HG03025 (cell line): Measurements from ENCODE around the gene BBS12.

Experiments
- ATAC-seq: cut with Tn5 transposase; IDR thresholded peaks from one replicate; pipeline ENCODE4 v1.9.1; 2021; ENCODE audit warnings: mild to moderate bottlenecking, moderate library complexity; ENCODE audit not compliant: unreplicated experiment, low FRiP score

BBS12 gene

DNA sequence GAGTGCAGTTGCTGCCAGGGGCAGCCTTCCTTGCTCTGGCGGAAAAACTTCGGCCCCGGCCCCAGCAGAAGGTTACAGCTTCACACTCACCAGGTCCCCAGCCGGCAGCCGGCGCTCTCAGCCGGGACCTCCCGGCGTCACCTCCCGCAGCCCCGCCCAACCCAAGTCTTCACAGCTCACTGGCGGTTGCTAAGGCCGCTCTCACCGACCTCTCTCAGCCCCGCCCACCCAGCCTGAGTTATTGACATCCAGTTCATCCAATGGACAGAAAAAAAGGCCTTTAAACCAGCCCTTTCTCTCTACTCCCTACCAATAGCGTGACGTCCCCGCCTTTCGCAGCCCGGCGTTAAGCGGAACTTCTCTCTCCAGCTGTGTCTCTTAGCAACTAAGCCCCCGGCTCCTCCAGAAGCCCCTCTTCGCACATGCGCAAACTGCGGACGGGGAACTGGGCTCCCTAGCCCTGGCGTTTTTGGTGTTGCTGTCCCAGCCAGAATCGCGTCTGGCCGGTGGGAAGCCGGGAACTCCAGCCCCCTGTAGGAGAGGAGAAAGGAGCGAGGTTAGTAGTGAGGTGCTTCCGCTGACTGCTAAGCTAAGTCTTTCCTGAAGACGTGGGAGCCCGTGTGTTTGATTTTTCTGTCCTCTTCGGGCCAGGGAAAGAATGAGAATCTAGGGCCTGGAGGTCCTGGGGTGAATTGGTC, at the start of gene BBS12:
BBS12 (plus strand) TSS at position 376 of the 698 bp plus-strand sequence. CDS start 9,189 bp downstream, outside the sequence.
- ATAC-seq: peak; percentile 100

DNA sequence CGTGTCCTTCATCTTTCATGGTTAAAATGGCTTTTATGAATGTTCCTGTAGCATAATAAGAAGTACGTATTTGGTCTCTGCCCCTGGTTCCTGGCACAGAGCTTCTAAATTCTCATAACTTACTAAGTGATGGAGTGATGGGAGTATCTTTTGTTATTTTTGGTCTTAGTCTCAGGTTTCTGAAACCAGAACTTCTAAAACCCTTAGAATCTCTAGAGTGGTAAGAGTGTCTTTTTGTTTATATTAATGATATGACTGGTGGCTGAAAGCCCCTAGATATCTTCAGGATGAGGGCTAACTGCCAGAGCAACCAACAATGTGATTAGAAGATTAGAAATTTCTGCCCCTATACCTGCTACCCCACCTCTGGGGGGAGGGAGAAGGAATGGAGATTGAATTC, 45.8 kb upstream of the BBS12 start:
- ATAC-seq: no peak

DNA sequence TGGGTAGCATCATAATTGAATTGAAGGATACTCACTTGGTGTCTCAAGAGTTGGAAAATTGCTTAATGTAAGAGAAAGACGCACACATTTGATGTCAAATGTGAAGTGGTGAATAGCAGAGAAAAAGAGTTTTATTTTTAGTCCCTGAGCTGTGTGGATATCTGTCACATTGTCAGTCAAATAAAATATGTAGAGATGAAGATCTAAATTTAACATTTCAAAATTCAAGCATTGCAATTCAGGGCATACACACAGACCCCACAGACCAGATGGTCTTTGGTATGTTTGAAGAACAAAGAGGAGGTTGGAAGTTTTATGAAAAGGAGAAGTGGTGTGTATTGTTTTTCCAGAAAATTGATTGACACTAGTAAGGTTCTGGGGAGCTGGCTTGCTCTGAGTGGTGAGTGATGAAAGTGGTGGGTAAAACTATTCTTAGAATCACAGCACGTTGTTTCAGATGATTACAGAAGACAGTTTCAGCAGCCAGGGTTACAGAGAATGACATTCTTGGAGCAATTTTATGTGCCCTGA, 44.9 kb upstream of the BBS12 start:
- ATAC-seq: peak; percentile 56

DNA sequence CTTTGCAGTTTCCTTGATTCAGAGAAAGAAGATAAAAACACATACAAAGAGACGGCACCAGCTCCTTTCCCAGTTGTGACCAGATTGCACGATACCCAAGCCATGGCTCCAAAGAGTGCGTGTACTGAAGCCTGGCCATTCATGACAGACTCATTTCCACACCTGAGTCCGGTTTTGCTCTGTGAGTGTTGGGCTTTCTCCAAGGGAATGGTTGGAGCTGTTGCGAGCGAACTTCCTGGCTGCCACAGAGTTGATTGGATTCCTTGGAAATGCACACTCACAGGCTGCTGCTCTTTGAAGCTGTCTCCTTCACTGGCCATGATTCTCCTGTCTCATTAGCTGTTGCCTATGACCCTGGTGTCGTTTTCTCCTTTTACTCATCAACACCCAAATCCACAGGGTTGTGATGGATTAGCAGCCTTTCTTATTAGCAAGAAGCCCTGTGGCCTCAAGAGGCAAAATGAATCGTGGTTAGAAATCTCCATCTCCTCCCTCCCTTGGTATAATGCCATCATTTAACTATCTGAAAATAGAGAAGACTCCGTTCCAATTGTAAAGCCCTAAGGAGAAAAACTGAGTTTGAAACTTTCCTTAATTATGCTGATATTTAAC, 43.9 kb upstream of the BBS12 start:
- no peak for ATAC-seq

DNA sequence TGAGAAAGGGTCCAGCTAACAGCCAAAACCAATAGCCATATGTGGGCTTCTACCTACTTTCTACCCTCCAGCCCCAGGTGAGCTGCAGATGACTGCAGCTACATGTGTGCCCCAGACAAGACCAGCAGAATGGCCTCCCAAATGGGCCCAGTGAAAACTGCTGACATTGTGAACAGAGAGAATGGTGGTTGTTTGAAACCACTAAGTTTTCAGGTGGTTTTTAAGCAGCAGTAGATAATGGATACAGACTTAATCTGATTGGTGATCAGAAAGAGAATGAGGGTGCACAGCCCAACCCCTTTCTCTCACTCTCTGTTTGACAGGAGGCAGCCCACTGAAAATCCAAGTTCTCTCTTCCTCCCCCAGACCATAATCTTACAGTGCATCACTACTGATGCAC, 42.5 kb upstream of the BBS12 start:
- peak; percentile 80 for ATAC-seq

DNA sequence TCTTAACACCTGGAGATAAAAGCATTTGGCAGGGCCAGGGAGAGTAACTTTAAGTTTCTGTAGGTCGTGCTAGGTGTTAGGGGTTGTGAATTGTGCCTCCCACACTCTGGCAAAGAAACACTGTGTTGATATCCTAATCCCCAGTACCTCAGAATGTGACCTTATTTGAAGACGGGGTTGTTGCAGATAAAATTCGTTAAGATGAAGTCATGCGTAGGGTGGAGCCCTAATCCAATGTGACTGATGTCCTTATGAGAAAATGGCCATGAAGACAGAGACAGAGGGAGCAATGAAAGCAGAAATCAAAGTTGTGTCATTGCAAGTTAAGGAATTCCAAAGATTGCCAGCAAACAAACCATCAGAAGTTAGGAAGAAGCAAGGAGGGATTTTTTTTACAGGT, 40.5 kb upstream of the BBS12 start:
- no peak for ATAC-seq

DNA sequence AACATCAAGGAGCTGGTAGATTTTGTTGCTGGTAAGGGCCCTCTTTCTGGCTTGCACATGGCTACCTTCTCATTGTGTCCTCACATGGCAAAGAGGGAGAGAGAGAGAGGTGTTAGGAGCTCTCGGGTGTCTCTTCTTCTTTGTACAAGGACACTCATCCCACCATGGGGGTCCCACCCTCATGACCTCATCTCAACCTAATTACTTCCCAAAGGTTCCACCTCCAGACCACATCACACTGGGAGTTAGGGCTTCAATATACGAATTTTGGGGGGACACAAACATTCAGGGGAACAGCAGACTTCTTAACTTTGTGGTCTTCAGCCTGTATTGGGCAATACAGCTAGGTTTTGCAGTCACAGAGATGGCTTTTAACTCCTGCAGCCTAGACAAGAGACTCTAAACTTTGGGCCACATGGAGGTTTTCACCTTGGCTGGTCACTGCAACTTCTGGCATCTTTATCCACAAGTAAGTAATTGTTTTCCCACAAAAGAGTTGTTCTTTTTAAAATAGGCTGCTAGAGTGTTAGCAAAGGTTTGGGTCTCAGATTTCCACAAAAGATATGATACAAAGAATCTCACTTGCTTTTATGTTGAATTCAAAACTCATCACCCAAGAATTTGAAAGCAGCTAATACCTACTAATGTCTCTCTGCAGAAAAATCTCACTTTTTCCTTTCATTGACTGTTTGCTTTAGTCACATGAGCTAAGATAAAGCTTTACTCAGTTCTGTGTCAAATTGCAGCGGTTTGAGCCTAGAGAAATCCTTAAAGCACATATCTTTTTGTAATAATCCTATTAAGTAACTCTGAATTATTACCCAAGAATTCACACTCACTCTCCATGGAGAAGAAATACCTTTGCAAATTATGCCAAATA, 39.6 kb upstream of the BBS12 start:
- ATAC-seq: no peak

DNA sequence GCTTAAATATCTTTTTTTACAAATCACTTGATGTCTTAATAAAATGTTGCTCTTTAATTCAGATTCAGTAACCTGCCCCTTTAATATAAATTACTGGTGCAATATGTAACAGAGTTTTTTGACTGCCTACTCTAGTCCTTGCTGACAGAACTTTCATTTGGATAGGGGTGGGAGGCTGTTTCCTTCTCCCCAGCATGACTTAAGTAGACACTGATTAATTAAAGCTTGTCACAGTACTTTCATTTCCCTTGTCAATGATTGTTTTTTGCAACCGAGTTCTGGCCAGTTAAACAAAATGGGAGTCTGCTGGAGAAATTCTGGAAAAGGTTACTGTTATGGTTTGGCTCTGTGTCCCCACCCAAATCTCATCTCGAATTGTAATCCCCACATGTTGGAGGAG, 37.3 kb upstream of the BBS12 start:
- ATAC-seq: no peak

DNA sequence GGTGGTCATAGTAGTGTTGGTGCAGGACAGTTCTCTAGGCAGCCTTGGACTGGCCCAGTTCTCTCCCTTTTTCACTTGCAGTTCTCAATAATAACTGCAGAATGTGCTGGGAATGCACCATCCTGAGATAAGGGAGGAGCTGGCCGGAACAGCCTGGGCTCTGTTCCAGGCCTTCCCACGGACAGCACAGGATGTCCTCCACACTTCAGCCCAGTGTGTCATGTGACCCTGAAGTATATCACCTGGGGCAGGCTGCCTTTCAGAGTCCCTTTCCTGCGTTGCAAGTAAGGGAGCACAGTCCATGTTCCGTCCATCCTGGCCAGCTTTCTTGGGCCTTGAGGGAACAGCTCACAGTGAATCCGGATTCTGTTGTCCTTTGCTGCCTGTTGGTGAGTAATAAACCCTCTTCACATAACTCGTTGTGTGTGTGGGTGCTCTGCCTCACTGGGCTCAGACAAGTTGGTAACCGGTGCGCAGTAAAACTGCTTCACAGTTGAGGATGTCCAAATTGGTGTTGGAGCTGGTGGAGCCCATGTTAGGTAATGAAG, 32.3 kb upstream of the BBS12 start:
- ATAC-seq: no peak

DNA sequence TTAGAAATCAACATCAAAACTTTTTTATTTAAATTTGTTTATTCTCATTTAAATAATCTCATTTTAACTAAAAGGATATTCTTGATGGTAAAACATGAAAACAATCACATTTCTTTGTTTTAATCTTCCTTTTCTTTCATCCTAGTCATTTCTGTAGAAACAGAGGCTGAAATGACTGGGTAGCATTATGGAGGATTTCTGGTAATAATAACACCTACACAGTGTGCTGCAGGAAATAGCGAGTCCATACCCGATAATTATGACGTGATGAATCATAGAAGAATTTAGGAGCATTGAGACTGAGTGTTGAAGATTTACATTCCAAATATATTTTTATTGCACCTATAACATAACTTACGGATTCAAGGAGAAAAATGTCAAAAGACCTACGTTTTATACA, 31.4 kb upstream of the BBS12 start:
- no peak for ATAC-seq

DNA sequence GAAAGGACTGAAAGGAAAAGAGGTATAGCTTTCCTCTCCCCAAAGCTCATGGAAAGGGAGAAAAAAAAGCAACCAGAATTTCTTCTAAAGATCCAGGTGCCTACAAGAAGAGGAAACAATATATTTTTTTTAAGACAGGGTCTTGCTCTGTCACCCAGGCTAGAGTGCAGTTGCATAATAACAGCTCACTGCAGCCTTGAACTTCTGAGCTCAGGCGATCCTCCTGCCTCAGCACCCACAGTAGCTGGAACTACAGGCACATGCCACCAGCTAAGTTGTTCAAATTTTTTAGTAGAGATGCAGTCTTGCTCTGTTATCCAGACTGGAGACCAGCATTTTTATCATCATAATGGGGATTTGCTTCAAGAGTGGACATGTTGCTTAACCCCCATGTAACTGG, 30.5 kb upstream of the BBS12 start:
- ATAC-seq: no peak

DNA sequence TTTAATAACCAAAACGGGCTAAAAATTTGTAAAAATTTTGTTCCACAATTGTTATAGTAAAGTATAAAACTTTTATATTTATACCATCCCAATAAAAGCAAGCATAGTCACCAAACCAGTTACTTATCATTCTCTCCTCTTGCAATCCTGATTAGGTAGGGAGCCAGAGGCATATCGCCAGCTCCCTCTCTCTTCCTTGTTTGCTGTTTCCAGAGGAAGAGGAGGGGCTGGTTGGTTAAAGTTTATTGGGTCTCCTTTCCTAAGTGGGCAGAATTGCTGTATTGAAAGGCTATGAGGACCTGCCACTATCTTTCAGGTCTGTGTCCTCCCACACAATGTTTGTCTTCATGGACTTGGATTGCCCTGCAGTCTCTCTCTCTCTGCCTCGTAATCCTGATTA, 29.6 kb upstream of the BBS12 start:
- ATAC-seq: no peak

DNA sequence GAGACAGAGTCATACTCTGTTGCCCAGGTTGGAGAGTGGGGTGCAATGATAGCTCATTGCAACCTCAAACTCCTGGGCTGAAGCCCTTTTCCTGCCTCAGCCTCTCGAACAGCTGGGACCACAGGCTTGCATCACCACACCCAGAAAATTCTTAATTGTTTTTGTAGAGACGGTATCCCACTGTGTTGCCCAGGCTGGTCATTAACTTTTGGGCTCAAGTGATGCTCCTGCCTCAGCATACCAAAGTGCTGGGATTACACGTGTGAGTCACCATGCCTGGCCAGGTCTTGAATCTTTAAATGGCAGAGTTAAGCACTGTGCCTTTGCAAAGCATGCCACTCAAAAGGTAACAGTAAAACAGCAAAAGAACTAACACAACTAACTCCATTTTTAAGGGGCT, 28.6 kb upstream of the BBS12 start:
- no peak for ATAC-seq

DNA sequence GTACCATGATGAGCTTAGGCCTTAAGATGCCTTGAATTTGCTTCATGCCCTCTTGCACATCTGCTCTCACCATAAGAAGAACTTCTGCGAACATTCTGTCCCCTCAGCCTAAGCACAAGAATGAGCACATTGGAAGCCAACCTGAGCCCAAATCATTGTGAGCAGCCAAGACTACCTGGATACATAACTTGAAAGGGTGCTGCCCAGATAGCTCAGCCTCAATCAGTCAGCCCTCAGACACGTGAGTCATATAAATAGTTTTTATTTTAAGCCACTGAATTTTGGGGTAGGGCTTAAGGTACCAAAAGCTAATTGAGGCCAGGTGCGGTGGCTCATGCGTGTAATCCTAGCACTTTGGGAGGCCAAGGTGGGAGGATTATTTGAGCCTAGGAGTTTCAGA, 27.5 kb upstream of the BBS12 start:
- ATAC-seq: no peak

DNA sequence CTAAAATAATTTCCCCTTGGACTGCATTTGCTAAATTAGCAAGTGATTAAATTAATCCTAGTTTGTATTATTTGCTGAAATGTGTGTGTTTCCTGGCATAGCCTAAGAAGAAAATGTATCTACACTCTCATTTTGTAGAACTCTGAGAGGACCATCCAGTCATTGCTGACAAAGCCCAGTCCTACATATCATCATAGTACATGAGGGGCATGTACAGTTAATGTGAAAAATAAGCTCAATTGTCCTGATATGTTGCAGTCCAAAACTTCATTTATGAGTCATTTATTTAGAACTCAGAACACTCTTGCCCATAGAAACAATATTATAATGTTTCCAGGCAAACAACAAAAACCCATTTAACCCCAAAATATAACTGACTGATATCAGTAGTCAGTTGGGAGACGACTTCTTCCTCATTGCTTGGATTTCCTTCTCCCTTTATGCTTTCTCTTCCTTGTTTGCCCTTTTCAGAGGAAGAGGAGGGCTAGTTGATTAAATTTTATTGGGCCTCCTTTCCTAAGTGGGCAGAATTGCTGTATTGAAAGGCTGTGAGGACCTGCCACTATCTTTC, 26.9 kb upstream of the BBS12 start:
- no peak for ATAC-seq

DNA sequence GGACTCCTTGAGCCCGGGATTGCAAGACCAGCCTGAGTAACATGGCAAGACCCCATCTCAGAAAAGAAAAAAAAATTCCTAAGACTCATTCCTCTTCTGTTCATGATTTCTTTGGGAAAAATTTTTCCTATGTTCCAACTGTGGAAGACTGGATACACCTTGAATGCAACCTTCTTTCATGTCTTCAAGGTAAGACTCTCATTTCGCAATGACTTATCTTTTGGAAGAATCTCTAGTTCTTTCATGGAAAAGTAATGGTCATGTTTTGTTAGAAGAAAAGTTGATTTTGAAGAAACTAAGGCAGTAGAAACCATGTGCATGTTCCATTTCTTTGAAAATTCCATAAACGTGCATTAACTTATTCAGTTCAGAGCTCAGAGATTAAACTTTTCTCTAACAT, 26.0 kb upstream of the BBS12 start:
- no peak for ATAC-seq

DNA sequence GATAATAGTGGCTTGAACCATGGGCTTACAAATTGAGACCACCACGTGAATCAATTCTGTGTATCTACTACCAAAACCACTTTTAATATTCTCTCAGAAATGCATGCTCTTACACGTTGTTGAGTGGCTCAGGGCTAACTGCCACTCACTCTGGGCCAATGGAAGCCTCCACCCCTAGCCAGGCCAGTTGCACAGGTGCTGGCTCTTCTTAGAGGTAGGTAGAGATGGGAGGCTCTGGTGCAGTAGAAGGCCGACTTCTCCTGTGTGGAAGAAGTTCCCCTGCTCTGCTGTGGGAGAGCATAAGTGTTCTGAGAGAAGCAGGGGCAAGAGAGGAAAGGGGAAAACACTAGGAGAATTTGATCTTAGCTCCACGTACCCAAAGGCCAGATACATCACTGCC, 25.0 kb upstream of the BBS12 start:
- ATAC-seq: no peak

DNA sequence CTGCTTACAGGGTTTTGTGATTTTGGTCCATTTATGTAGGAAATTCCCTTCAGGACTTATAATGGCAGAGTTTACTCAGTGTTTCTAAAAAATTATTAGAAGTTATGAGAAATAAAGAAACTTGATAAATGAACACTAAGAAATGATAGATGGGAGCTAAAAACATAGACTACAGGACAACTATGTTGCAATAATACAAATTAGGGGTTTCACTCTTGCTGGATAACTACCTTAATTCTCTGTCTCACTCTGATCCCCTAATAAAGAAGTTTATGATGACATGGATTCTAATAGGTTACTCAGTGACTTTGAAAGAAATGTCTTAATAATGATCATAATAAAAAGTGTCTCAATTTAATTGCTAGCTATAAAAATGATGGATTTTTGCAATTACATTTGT, 23.3 kb upstream of the BBS12 start:
- no peak for ATAC-seq

DNA sequence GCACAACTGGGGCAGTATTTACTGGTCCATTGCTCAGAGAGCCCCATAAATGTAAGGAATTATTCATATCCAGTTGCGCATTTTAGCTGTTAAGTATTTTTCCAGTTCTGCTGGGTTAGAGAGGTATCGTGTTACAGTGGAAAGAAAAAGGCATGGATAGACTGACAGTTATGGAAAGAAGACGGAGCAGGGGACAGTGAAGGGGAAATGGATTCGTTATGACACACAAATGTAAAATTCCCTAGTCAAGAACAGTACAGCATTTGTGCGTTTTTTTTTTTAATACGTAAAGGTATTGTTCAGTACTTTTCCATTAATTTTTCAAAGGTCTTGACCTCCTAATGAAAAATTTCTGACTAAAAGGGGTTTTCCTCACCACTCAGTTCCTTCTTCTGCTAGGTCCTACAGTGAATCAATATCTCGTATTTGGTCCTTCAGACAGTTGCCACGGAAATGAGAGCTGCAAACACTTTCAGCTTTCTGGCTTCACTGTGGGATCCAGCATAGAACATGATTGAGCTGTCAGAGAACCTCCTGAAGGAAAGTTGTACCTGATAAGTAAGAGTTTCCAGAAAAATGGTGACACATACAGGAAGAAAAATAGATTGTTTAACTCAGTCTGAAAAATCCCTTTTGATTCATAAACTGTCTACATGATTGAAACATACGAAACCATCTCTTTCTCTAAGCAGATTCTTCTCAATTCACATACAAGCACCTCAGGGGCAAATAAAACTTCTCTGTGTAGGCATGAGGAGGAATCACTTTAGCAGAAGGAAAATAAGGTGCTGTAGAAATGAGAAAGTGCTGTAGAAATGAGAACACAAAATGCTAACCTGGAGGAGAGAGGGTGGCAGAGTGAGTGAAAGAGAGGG, 21.8 kb upstream of the BBS12 start:
- ATAC-seq: peak; percentile 56

DNA sequence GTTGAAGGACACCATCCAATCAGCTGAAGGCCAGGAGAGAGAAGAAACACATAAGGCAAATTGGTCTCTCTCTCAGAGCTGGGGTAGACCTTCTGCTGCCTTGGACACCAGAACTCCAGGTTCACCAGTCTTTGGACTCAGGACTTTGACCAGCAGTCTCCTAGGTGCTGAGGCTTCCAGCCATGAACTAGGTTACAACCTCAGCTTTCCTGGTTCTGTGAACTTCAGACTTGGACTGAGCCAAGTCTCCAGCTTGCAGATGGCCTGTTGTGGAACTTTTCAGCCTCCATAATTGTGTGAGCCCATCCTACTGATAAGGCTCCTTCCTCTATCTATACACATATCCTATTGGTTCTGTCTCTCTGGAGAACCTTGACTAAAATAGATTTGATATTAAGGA, 20.6 kb upstream of the BBS12 start:
- ATAC-seq: no peak
